ENCODE measurements around the gene CYB5R3.
"Not testable (repeated sequence)": the region's sequence is repeated elsewhere in the genome, so short reads cannot be mapped to it uniquely, and the experiment has no call there.

DNA sequence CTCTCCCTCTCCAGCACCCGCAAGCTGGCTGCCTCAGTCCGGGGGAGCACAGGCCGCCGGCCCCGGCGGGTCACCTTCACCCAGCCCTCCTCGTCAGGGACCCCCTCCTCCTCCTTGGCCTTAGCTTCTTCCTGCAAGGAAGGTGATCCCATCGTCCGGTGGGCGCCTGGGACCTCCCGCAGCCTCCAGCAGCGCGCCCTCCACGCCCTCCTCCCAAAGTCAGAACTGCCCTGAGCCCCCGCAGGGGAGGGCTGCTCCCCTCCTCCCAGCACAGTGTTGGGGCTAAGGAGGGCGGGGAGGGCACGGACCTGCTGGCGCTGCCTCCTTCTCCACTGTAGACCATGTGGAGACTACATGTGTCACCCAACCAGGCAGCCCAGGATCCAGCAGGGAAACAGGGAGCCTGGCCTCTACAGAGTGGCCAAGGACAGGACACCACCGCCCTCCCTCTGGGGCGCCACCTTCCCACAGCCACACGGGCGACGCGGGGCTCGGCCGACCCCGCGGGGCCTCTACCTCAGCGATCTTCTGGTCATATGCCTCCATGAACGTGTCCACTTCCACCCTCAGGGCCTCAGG, 73.1 kb downstream of the CYB5R3 start:
- not testable (repeated sequence) for TF ChIP-seq POLR2A (IDR thresholded peaks at IDR 0.05)
- TF ChIP-seq, protein P1, sequence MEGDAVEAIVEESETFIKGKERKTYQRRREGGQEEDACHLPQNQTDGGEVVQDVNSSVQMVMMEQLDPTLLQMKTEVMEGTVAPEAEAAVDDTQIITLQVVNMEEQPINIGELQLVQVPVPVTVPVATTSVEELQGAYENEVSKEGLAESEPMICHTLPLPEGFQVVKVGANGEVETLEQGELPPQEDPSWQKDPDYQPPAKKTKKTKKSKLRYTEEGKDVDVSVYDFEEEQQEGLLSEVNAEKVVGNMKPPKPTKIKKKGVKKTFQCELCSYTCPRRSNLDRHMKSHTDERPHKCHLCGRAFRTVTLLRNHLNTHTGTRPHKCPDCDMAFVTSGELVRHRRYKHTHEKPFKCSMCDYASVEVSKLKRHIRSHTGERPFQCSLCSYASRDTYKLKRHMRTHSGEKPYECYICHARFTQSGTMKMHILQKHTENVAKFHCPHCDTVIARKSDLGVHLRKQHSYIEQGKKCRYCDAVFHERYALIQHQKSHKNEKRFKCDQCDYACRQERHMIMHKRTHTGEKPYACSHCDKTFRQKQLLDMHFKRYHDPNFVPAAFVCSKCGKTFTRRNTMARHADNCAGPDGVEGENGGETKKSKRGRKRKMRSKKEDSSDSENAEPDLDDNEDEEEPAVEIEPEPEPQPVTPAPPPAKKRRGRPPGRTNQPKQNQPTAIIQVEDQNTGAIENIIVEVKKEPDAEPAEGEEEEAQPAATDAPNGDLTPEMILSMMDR (IDR thresholded peaks at IDR 0.05) = not testable (repeated sequence)

Data from prostate gland (tissue), 2 donors.